Liver (tissue), 9 donors: ENCODE data around the gene NFYC. TPM values are rescaled to one million over a fixed set of nuclear protein-coding genes. Genes with fewer than 3 reads are reported as not detected.

Experiments used
- DNase-seq: peaks from one replicate; pipeline ENCODE4 v3.0.0-alpha.2; 2017; ENCODE audit warnings: low spot score
- H3K27ac ChIP-seq, 2 donors: one replicate each; pipeline ENCODE4 v1.7.0; 2013; ENCODE audit warnings: inconsistent platforms in 2 of 2, low read length in 2 of 2, control low read depth in 1 of 2, low read depth in 1 of 2, mild to moderate bottlenecking in 1 of 2
- H3K27me3 ChIP-seq, 4 donors: one replicate each; pipeline versions ENCODE4 v1.6.1 to v1.7.0; 2013; ENCODE audit warnings: low read length in 3 of 4, inconsistent platforms in 1 of 4, mild to moderate bottlenecking in 1 of 4, moderate library complexity in 1 of 4; ENCODE audit not compliant: control insufficient read depth in 4 of 4, insufficient read depth in 4 of 4
- H3K36me3 ChIP-seq, 4 donors: one replicate each; pipeline versions ENCODE4 v1.6.1 to v1.7.0; 2013; ENCODE audit warnings: low read length in 3 of 4, mild to moderate bottlenecking in 3 of 4, low read depth in 1 of 4, moderate library complexity in 1 of 4; ENCODE audit not compliant: control insufficient read depth in 4 of 4, insufficient read depth in 3 of 4
- H3K4me1 ChIP-seq, 4 donors: one replicate each; pipeline versions ENCODE4 v1.6.1 to v1.7.0; 2013; ENCODE audit warnings: low read length in 3 of 4, mild to moderate bottlenecking in 3 of 4, moderate library complexity in 1 of 4; ENCODE audit not compliant: control insufficient read depth in 4 of 4, insufficient read depth in 4 of 4
- H3K4me3 ChIP-seq, 3 donors: one replicate each; pipeline versions ENCODE4 v1.6.1 to v1.7.0; 2013; ENCODE audit warnings: low read length in 3 of 3, control low read depth in 1 of 3, low read depth in 1 of 3, mild to moderate bottlenecking in 1 of 3
- H3K9ac ChIP-seq, 2 donors: one replicate each; pipeline ENCODE4 v1.7.0; 2013; ENCODE audit warnings: low read length in 2 of 2, mild to moderate bottlenecking in 2 of 2, moderate library complexity in 2 of 2, control low read depth in 1 of 2, low read depth in 1 of 2
- H3K9me3 ChIP-seq, 4 donors: one replicate each; pipeline versions ENCODE4 v1.6.1 to v1.7.0; 2013; ENCODE audit warnings: low read length in 3 of 4; ENCODE audit not compliant: control insufficient read depth in 4 of 4
- EGR1 ChIP-seq, 2 donors: IDR thresholded peaks; 2 replicates each; pipeline ENCODE4 v1.6.1; 2016 to 2018; ENCODE audit warnings: antibody characterized with exemption in 2 of 2, low read depth in 2 of 2
- FOXA1 ChIP-seq: IDR thresholded peaks from 2 replicates; pipeline ENCODE4 v1.6.1; 2016; ENCODE audit warnings: antibody characterized with exemption
- FOXA2 ChIP-seq: IDR thresholded peaks from 2 replicates; pipeline ENCODE4 v1.6.1; 2016; ENCODE audit warnings: antibody characterized with exemption
- GABPA ChIP-seq, 2 donors: IDR thresholded peaks in 1 of 2; conservative IDR thresholded peaks in 1 of 2; 2 replicates each; pipeline ENCODE4 v1.6.1; 2016; ENCODE audit warnings: antibody characterized with exemption in 2 of 2, mild to moderate bottlenecking in 1 of 2, moderate library complexity in 1 of 2
- HNF4A ChIP-seq, 2 donors: conservative IDR thresholded peaks; 2 replicates each; pipeline ENCODE4 v1.6.1; 2016; ENCODE audit warnings: antibody characterized with exemption in 2 of 2, mild to moderate bottlenecking in 2 of 2
- HNF4G ChIP-seq: IDR thresholded peaks from 2 replicates; pipeline ENCODE4 v1.6.1; 2016; ENCODE audit warnings: antibody characterized with exemption
- JUND ChIP-seq, 2 donors: IDR thresholded peaks; 2 replicates each; pipeline ENCODE4 v1.6.1; 2016; ENCODE audit warnings: antibody characterized with exemption in 2 of 2
- NR2F2 ChIP-seq: IDR thresholded peaks from 2 replicates; pipeline ENCODE4 v1.6.1; 2016; ENCODE audit warnings: antibody characterized with exemption
- RAD21 ChIP-seq, 2 donors: IDR thresholded peaks; 2 replicates each; pipeline ENCODE4 v1.6.1; 2016; ENCODE audit warnings: antibody characterized with exemption in 2 of 2, mild to moderate bottlenecking in 2 of 2
- RXRA ChIP-seq, 2 donors: IDR thresholded peaks; 2 replicates each; pipeline ENCODE4 v1.6.1; 2017 to 2018; ENCODE audit warnings: antibody characterized with exemption in 2 of 2, mild to moderate bottlenecking in 1 of 2
- SP1 ChIP-seq: IDR thresholded peaks from 2 replicates; pipeline ENCODE4 v1.6.1; 2018; ENCODE audit warnings: antibody characterized with exemption, mild to moderate bottlenecking
- TAF1 ChIP-seq: conservative IDR thresholded peaks from 2 replicates; pipeline ENCODE4 v1.6.1; 2016; ENCODE audit warnings: antibody characterized with exemption, mild to moderate bottlenecking
- YY1 ChIP-seq: IDR thresholded peaks from 2 replicates; pipeline ENCODE4 v1.6.1; 2016; ENCODE audit warnings: antibody characterized with exemption, mild to moderate bottlenecking
- WGBS: extraction: QIAGEN DNeasy Blood & Tissue Kit; methylation state at CpG from one replicate; pipeline ENCODE4 v1.1.7; 2013; 5-methylcytosine and 5-hydroxymethylcytosine counted together
- polyA plus RNA-seq, 2 donors: library from polyadenylated mRNA; stranded (reverse) in 1 of 2; unstranded in 1 of 2; fragments of 200-250 nt in 1 of 2; fragments of >200 nt in 1 of 2; fragmentation: Nextera tagmentation in 1 of 2; extraction: Ambion mirVana in 1 of 2; gene quantifications; one replicate each; pipeline versions ENCODE4 v1.2.1 to v1.2.3, GENCODE V29; 2013 to 2015
- total RNA-seq, 2 donors: library from RNA; depleted of rRNA; stranded (reverse); fragments of >200 nt; gene quantifications; one replicate each; pipeline ENCODE4 v1.2.3, GENCODE V29; 2014
- TF ChIP-seq, protein P1 (sequence below): IDR thresholded peaks from 2 replicates; pipeline ENCODE4 v1.6.1; 2016; ENCODE audit warnings: antibody characterized with exemption
- TF ChIP-seq, protein P2 (sequence below): IDR thresholded peaks from 2 replicates; pipeline ENCODE4 v1.6.1; 2016; ENCODE audit warnings: antibody characterized with exemption
- TF ChIP-seq, protein P3 (sequence below): IDR thresholded peaks from 2 replicates; pipeline ENCODE4 v1.6.1; 2016; ENCODE audit warnings: antibody characterized with exemption, mild to moderate bottlenecking
- TF ChIP-seq, protein P4 (sequence below): IDR thresholded peaks from 2 replicates; pipeline ENCODE4 v1.6.1; 2016; ENCODE audit warnings: antibody characterized with exemption
- TF ChIP-seq, protein P5 (sequence below): fragments of 150-350 bp; IDR thresholded peaks from 2 replicates; pipeline ENCODE4 v1.5.1; 2017; ENCODE audit warnings: improper control_type of control experiment, low read depth, low read length; ENCODE audit not compliant: missing input control
- donor health status: healthy.
- donor health status: healthy.
- donor health status: healthy.
- donor health status: healthy.
- donor health status: healthy.

NFYC gene
- total and polyA plus RNA-seq, 4 donors = 18.3 to 28.1 (median 26.8) TPM

DNA sequence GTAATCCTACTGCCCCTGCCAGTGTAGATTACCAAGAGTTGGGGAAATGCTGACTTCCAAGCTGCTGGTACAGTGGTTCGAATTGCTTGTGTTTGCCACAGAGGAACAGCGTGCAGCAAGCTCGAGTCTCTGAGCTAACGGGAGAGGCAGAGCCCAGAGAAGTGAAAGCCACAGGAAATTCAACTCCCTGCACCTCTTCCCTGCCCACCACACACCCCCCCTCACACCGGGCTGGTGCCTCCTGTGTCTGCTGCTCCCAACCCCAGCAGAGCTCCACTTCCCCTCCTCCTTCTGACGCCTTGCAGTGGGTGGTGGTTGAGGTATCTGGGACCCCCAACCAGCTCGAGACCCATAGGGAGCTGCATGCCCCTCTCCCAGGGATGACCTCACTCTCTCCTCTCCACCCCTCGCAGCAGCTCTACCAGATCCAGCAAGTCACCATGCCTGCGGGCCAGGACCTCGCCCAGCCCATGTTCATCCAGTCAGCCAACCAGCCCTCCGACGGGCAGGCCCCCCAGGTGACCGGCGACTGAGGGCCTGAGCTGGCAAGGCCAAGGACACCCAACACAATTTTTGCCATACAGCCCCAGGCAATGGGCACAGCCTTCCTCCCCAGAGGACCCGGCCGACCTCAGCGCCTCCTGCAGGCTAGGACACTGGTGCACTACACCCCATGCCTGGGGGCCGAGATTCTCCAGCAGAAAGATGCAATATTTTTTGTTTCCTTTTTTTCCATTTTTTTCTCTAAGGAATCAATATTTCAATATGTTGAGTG, 79.0 kb downstream of the NFYC start:
- 85% methylated on average over 18 of the region's 18 CpGs for WGBS
- H3K27ac ChIP-seq = no peak overlapping the region

More for the DNA sequence above, 79.0 kb downstream of the NFYC start:
- TF ChIP-seq FOXA1 = no peak
- TF ChIP-seq HNF4A (conservative IDR thresholded peaks at IDR 0.05) = no peak
- TF ChIP-seq RXRA (IDR thresholded peaks at IDR 0.05) = no peak
- TF ChIP-seq, protein P1, sequence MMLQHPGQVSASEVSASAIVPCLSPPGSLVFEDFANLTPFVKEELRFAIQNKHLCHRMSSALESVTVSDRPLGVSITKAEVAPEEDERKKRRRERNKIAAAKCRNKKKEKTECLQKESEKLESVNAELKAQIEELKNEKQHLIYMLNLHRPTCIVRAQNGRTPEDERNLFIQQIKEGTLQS = no peak
- no peak for TF ChIP-seq YY1
- TF ChIP-seq EGR1 (IDR thresholded peaks at IDR 0.05; ENCODE audit: low read depth in 2 of 2) = no peak
- no peak for TF ChIP-seq HNF4G
- no peak for TF ChIP-seq JUND (IDR thresholded peaks at IDR 0.05)
- no peak for TF ChIP-seq RAD21 (IDR thresholded peaks at IDR 0.05)
- TF ChIP-seq NR2F2 = no peak
- no peak for TF ChIP-seq FOXA2
- TF ChIP-seq, protein P2, sequence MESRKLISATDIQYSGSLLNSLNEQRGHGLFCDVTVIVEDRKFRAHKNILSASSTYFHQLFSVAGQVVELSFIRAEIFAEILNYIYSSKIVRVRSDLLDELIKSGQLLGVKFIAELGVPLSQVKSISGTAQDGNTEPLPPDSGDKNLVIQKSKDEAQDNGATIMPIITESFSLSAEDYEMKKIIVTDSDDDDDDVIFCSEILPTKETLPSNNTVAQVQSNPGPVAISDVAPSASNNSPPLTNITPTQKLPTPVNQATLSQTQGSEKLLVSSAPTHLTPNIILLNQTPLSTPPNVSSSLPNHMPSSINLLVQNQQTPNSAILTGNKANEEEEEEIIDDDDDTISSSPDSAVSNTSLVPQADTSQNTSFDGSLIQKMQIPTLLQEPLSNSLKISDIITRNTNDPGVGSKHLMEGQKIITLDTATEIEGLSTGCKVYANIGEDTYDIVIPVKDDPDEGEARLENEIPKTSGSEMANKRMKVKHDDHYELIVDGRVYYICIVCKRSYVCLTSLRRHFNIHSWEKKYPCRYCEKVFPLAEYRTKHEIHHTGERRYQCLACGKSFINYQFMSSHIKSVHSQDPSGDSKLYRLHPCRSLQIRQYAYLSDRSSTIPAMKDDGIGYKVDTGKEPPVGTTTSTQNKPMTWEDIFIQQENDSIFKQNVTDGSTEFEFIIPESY = no peak
- no peak for TF ChIP-seq SP1
- TF ChIP-seq TAF1 = no peak
- TF ChIP-seq, protein P3, sequence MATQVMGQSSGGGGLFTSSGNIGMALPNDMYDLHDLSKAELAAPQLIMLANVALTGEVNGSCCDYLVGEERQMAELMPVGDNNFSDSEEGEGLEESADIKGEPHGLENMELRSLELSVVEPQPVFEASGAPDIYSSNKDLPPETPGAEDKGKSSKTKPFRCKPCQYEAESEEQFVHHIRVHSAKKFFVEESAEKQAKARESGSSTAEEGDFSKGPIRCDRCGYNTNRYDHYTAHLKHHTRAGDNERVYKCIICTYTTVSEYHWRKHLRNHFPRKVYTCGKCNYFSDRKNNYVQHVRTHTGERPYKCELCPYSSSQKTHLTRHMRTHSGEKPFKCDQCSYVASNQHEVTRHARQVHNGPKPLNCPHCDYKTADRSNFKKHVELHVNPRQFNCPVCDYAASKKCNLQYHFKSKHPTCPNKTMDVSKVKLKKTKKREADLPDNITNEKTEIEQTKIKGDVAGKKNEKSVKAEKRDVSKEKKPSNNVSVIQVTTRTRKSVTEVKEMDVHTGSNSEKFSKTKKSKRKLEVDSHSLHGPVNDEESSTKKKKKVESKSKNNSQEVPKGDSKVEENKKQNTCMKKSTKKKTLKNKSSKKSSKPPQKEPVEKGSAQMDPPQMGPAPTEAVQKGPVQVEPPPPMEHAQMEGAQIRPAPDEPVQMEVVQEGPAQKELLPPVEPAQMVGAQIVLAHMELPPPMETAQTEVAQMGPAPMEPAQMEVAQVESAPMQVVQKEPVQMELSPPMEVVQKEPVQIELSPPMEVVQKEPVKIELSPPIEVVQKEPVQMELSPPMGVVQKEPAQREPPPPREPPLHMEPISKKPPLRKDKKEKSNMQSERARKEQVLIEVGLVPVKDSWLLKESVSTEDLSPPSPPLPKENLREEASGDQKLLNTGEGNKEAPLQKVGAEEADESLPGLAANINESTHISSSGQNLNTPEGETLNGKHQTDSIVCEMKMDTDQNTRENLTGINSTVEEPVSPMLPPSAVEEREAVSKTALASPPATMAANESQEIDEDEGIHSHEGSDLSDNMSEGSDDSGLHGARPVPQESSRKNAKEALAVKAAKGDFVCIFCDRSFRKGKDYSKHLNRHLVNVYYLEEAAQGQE = no peak
- TF ChIP-seq, protein P4, sequence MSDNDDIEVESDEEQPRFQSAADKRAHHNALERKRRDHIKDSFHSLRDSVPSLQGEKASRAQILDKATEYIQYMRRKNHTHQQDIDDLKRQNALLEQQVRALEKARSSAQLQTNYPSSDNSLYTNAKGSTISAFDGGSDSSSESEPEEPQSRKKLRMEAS = no peak
- TF ChIP-seq, protein P5, sequence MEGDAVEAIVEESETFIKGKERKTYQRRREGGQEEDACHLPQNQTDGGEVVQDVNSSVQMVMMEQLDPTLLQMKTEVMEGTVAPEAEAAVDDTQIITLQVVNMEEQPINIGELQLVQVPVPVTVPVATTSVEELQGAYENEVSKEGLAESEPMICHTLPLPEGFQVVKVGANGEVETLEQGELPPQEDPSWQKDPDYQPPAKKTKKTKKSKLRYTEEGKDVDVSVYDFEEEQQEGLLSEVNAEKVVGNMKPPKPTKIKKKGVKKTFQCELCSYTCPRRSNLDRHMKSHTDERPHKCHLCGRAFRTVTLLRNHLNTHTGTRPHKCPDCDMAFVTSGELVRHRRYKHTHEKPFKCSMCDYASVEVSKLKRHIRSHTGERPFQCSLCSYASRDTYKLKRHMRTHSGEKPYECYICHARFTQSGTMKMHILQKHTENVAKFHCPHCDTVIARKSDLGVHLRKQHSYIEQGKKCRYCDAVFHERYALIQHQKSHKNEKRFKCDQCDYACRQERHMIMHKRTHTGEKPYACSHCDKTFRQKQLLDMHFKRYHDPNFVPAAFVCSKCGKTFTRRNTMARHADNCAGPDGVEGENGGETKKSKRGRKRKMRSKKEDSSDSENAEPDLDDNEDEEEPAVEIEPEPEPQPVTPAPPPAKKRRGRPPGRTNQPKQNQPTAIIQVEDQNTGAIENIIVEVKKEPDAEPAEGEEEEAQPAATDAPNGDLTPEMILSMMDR = no peak
- no peak for TF ChIP-seq GABPA (IDR thresholded peaks at IDR 0.05 in 1 of 2, conservative IDR thresholded peaks at IDR 0.05 in 1 of 2)
- Histone ChIP-seq H3K9ac (no peak overlapping the region), H3K27me3 (no peaks in the 10 kb centered on the region), H3K4me1 (peaks cover 0 to 10% (median 4%) of the 10 kb centered on the region in 4 donors), H3K9me3 (no peaks in the 10 kb centered on the region), H3K36me3 (peaks cover 10 to 59% (median 50%) of the 10 kb centered on the region in 4 donors), H3K4me3 (no peak overlapping the region)
- DNase-seq = no peak
